K562 (cell line): Measurements from ENCODE around the gene RRH. TPM values are rescaled to one million over a fixed set of nuclear protein-coding genes. Genes with fewer than 3 reads are reported as not detected.

Experiments used
- ATAC-seq: fragments of 200-7000 bp; cut with Tn5 transposase; 3 replicates; pipeline ENCODE4 v1.9.1; 2020; ENCODE audit warnings: moderate library complexity
- BruUV-seq: library from RNA; stranded (reverse); fragments of 400-500 nt; replicated peaks from 2 replicates; lab custom pipeline; 2021; lab: Mats Ljungman, UMichigan
- CTCF ChIA-PET: fragments of 300-600 bp; formaldehyde crosslinking; extraction: SDS; loops from one replicate; lab custom pipeline; 2021; ENCODE audit warnings: low intra/inter-chr PET ratio; lab: Yijun Ruan, JAX
- POLR2A ChIA-PET: fragments of 300-600, 350-650 bp; sonication (Branson Sonifier 250); formaldehyde crosslinking; extraction: SDS; loops from one replicate; lab custom pipeline; 2021; ENCODE audit warnings: antibody characterized with exemption, inconsistent platforms; lab: Yijun Ruan, JAX
- DNase-seq, 4 experiments: peaks; one replicate each; pipeline versions ENCODE4 v3.0.0 to v3.0.0-alpha.2; 2011 to 2018; ENCODE audit warnings: low spot score in 3 of 4, mixed read lengths in 3 of 4; ENCODE audit errors: extremely low read depth in 1 of 4
- FAIRE-seq: peaks from 2 replicates; lab custom pipeline; 2011; peaks lifted over from hg19 to GRCh38; lab: Jason Lieb, UNC
- H2AFZ ChIP-seq: 2 replicates; pipeline ENCODE4 v1.6.0; 2011; ENCODE audit warnings: low read depth, low read length, control low read depth, inconsistent platforms
- H3K27ac ChIP-seq: fragments of 200-600 bp; 3 replicates; pipeline ENCODE4 v1.8.0; 2011; ENCODE audit warnings: low read depth, mild to moderate bottlenecking, control low read depth, inconsistent platforms, low read length, moderate library complexity, mixed read lengths; ENCODE audit errors: extremely low read depth
- H3K27me3 ChIP-seq, 2 experiments: fragments of 300-600 bp in 1 of 2; 2 replicates in 1 of 2; 3 replicates in 1 of 2; pipeline versions ENCODE4 v1.6.0 to v1.8.0; 2011; ENCODE audit warnings: inconsistent platforms in 2 of 2, low read length in 2 of 2, mild to moderate bottlenecking in 1 of 2, mixed read lengths in 1 of 2, moderate library complexity in 1 of 2; ENCODE audit not compliant: control insufficient read depth in 2 of 2, insufficient read depth in 2 of 2
- H3K36me3 ChIP-seq: fragments of 300-600 bp; 3 replicates; pipeline ENCODE4 v1.8.0; 2011; ENCODE audit warnings: mild to moderate bottlenecking, low read length, inconsistent platforms; ENCODE audit not compliant: control insufficient read depth, insufficient read depth
- H3K4me1 ChIP-seq, 2 experiments: fragments of 200-600 bp in 1 of 2; replicated peaks in 1 of 2; 2 replicates in 1 of 2; 3 replicates in 1 of 2; pipeline versions ENCODE4 v1.5.1 to v1.8.0; 2011; ENCODE audit warnings: inconsistent platforms in 2 of 2, low read length in 2 of 2, mild to moderate bottlenecking in 1 of 2, mixed read lengths in 1 of 2, moderate library complexity in 1 of 2; ENCODE audit not compliant: control insufficient read depth in 2 of 2, insufficient read depth in 2 of 2
- H3K4me2 ChIP-seq: 2 replicates; pipeline ENCODE4 v1.6.1; 2011; ENCODE audit warnings: low read length, control low read depth, inconsistent platforms, mixed read lengths; ENCODE audit not compliant: insufficient read depth
- H3K4me3 ChIP-seq: fragments of 200-600 bp; sonication (generic), shearing (Covaris generic); 2 replicates; pipeline ENCODE4 v1.5.1; 2016; ENCODE audit warnings: control low read depth, inconsistent platforms
- H3K79me2 ChIP-seq: fragments of 200-600 bp; 3 replicates; pipeline ENCODE4 v1.8.0; 2011; ENCODE audit warnings: low read length, inconsistent platforms; ENCODE audit not compliant: control insufficient read depth, insufficient read depth
- H3K9ac ChIP-seq, 2 experiments: 2 replicates each; pipeline versions ENCODE4 v1.6.0 to v1.6.1; 2011; ENCODE audit warnings: low read depth in 2 of 2, low read length in 2 of 2, control low read depth in 1 of 2, inconsistent platforms in 1 of 2, mild to moderate bottlenecking in 1 of 2, mixed read lengths in 1 of 2; ENCODE audit not compliant: insufficient read depth in 1 of 2
- H3K9me1 ChIP-seq: one replicate; pipeline ENCODE4 v1.6.0; 2011; ENCODE audit warnings: inconsistent platforms, mild to moderate bottlenecking, low read length, moderate library complexity; ENCODE audit not compliant: control insufficient read depth, insufficient read depth
- H3K9me3 ChIP-seq: replicated peaks from 2 replicates; pipeline ENCODE4 v1.5.1; 2011; ENCODE audit warnings: low read depth, low read length, inconsistent platforms; ENCODE audit not compliant: control insufficient read depth, insufficient read depth
- H4K20me1 ChIP-seq: replicated peaks from 2 replicates; pipeline ENCODE4 v1.6.1; 2011; ENCODE audit warnings: low read length, inconsistent platforms, mixed read lengths; ENCODE audit not compliant: control insufficient read depth, insufficient read depth
- DACH1 ChIP-seq: fragments of 450-650 bp; IDR thresholded peaks from 2 replicates; pipeline ENCODE4 v1.6.1; 2018; ENCODE audit not compliant: partially characterized antibody
- E2F3 ChIP-seq: fragments of 250-450 bp; sonication (Bioruptor Pico); IDR thresholded peaks from 2 replicates; pipeline ENCODE4 v1.4.0; 2020; ENCODE audit warnings: mild to moderate bottlenecking
- EP300 ChIP-seq: IDR thresholded peaks from 2 replicates; pipeline ENCODE4 v1.6.1; 2012; ENCODE audit warnings: low read length, improper control_type of control experiment
- FOXK1 ChIP-seq: sonication (generic); formaldehyde crosslinking; IDR thresholded peaks from 2 replicates; pipeline ENCODE4 v1.8.0; 2022; ENCODE audit warnings: missing genetic modification reagents, mild to moderate bottlenecking, borderline replicate concordance
- LEF1 ChIP-seq: fragments of 450-650 bp; IDR thresholded peaks from 2 replicates; pipeline ENCODE4 v1.6.1; 2016; ENCODE audit warnings: mild to moderate bottlenecking
- MAX ChIP-seq: sonication (generic); formaldehyde crosslinking; IDR thresholded peaks from 2 replicates; pipeline ENCODE4 v1.9.0; 2022; ENCODE audit warnings: mild to moderate bottlenecking, missing genetic modification reagents
- OTX1 ChIP-seq: fragments of 450-650 bp; formaldehyde crosslinking; IDR thresholded peaks from 2 replicates; pipeline ENCODE4 v1.4.0; 2022; ENCODE audit warnings: mild to moderate bottlenecking
- PCBP1 ChIP-seq: fragments of 200-400 bp; formaldehyde crosslinking; IDR thresholded peaks from 2 replicates; pipeline ENCODE4 v1.6.1; 2018; ENCODE audit warnings: mild to moderate bottlenecking, low read depth, low read length; ENCODE audit not compliant: poor library complexity, severe bottlenecking
- PHF8 ChIP-seq: fragments of 200-600 bp; sonication (generic); IDR thresholded peaks from 2 replicates; pipeline ENCODE4 v1.6.1; 2012; ENCODE audit warnings: mixed run types, mild to moderate bottlenecking, inconsistent platforms, low read length, moderate library complexity, borderline replicate concordance
- SIRT6 ChIP-seq: IDR thresholded peaks from one replicate; pipeline ENCODE4 v1.6.1; 2012; ENCODE audit warnings: low read depth, mild to moderate bottlenecking, control low read depth, inconsistent platforms, low read length, moderate library complexity
- ZNF586 ChIP-seq: fragments of 450-650 bp; formaldehyde crosslinking; conservative IDR thresholded peaks from 2 replicates; pipeline ENCODE4 v1.4.0; 2020; ENCODE audit warnings: mild to moderate bottlenecking, moderate library complexity
- ZNF696 ChIP-seq: fragments of 250-450 bp; sonication (Bioruptor Pico); conservative IDR thresholded peaks from 2 replicates; pipeline ENCODE4 v1.4.0; 2020; ENCODE audit warnings: mild to moderate bottlenecking, moderate library complexity
- ZNF740 ChIP-seq, 3 experiments: fragments of 200-800 bp in 1 of 3; sonication (Bioruptor generic) in 1 of 3; sonication (generic) in 1 of 3; formaldehyde crosslinking in 1 of 3; IDR thresholded peaks; 2 replicates each; pipeline versions ENCODE4 v1.6.1 to v1.8.0; 2016 to 2022; ENCODE audit warnings: mild to moderate bottlenecking in 2 of 3, missing compliant biosample characterization in 2 of 3, missing genetic modification characterization in 2 of 3, missing genetic modification reagents in 1 of 3
- ZNF75A ChIP-seq: fragments of 450-650 bp; formaldehyde crosslinking; IDR thresholded peaks from 2 replicates; pipeline ENCODE4 v1.4.0; 2020; ENCODE audit warnings: mild to moderate bottlenecking
- ZNF764 ChIP-seq: fragments of 250-450 bp; sonication (Bioruptor Pico); IDR thresholded peaks from 2 replicates; pipeline ENCODE4 v1.4.0; 2020; ENCODE audit warnings: low read depth, mild to moderate bottlenecking, moderate library complexity
- ZNF785 ChIP-seq: fragments of 250-450 bp; sonication (Bioruptor Pico); IDR thresholded peaks from 2 replicates; pipeline ENCODE4 v1.4.0; 2020; ENCODE audit warnings: mild to moderate bottlenecking
- WGBS: fragments of 100-300 bp; shearing (Covaris generic); methylation state at CpG from one replicate; pipeline ENCODE4 v1.1.6; 2016; ENCODE audit warnings: low coverage, mixed read lengths; ENCODE audit not compliant: insufficient coverage; ENCODE audit errors: missing lambda C conversion rate; 5-methylcytosine and 5-hydroxymethylcytosine counted together
- in situ Hi-C: fragments of 300-500 bp; cut with MboI; formaldehyde crosslinking; loops from 4 replicates; pipeline ENCODE4 v1.15.0; 2018; ENCODE audit warnings: inconsistent platforms, mixed read lengths
- intact Hi-C: fragments of 100-400 bp; cut with micrococcal nuclease; formaldehyde crosslinking; loops from 2 replicates; pipeline ENCODE4 v1.14.2; 2022
- polyA plus RNA-seq, 8 experiments: library from polyadenylated mRNA; depleted of rRNA in 4 of 8; stranded (reverse) in 5 of 8; unstranded in 3 of 8; fragments of >200 nt; fragmentation: Nextera tagmentation in 2 of 8; fragmentation: Illumina TruSeq in 1 of 8; extraction: Ambion mirVana in 2 of 8; extraction: Trizol in 1 of 8; gene quantifications; 2 replicates each; pipeline versions ENCODE4 v1.2.1 to v1.2.3, GENCODE V29; 2011 to 2014; ENCODE audit warnings: inconsistent platforms in 1 of 8, missing spikeins in 1 of 8
- total RNA-seq, 7 experiments: library from RNA; depleted of rRNA in 6 of 7; stranded (reverse); fragments of >200 nt in 6 of 7; fragmentation: Illumina TruSeq in 2 of 7; extraction: Trizol in 2 of 7; gene quantifications; 2 replicates each; pipeline versions ENCODE4 v1.2.1 to v1.2.3, GENCODE V29; 2011 to 2021; ENCODE audit warnings: low replicate concordance in 1 of 7
- TF ChIP-seq, protein P1 (sequence below): fragments of 450-650 bp; IDR thresholded peaks from 2 replicates; pipeline ENCODE4 v1.6.1; 2016; ENCODE audit warnings: antibody characterized with exemption
- TF ChIP-seq, protein P2 (sequence below): sonication (generic); formaldehyde crosslinking; IDR thresholded peaks from 2 replicates; pipeline ENCODE4 v1.8.0; 2022; ENCODE audit warnings: missing genetic modification reagents, mild to moderate bottlenecking, borderline replicate concordance

The RRH gene
- total and polyA plus RNA-seq, 9 of the 15 experiments (the other 6 are each of a cell fraction or from before 2014, with no cell fraction given) = 0.04 to 0.31 (median 0.12) TPM; not detected in 3

GRCh38 chr4:109877400-109877799 lies 49.6 kb downstream of the RRH start:
- Histone ChIP-seq H4K20me1 (no peaks in the 10 kb centered on the region), H3K4me3 (no peak overlapping the region), H3K36me3 (no peaks in the 10 kb centered on the region), H3K27me3 (peaks cover 0 to 19% of the 10 kb centered on the region in 2 experiments; a peak in 2 of 5 replicates), H3K9me1 (peaks cover 3% of the 10 kb centered on the region), H3K27ac (no peak overlapping the region), H3K79me2 (no peaks in the 10 kb centered on the region), H3K9me3 (no peaks in the 10 kb centered on the region), H2AFZ (no peak overlapping the region), H3K4me2 (no peak overlapping the region), H3K9ac (no peak overlapping the region), H3K4me1 (peaks cover 0 to 12% of the 10 kb centered on the region in 2 experiments; a peak in 2 of 5 replicates)
- no peak for FAIRE-seq
- in situ Hi-C loops (no loop called here), intact Hi-C loops (no loop called here)
- CTCF ChIA-PET = no interaction called here
- ATAC-seq = no peak
- 2% methylated on average over 3 of the region's 3 CpGs for WGBS
- DNase-seq = no peak
- BruUV-seq = no TSS peak
- TF ChIP-seq SIRT6 (no peak), E2F3 (CRISPR knock-in tag) (no peak), ZNF696 (no peak), MAX (CRISPR knock-in tag) (no peak), OTX1 (CRISPR knock-in tag) (no peak), ZNF75A (CRISPR knock-in tag) (no peak), FOXK1 (no peak), PHF8 (no peak), EP300 (no peak), PCBP1 (no peak), ZNF785 (no peak), ZNF586 (CRISPR knock-in tag) (no peak), DACH1 (no peak), ZNF740 (CRISPR knock-in tag; IDR thresholded peaks at IDR 0.05) (no peak), ZNF740 (tag; IDR thresholded peaks at IDR 0.05) (no peak), ZNF764 (CRISPR knock-in tag) (no peak), LEF1 (no peak)
- TF ChIP-seq, protein P1, sequence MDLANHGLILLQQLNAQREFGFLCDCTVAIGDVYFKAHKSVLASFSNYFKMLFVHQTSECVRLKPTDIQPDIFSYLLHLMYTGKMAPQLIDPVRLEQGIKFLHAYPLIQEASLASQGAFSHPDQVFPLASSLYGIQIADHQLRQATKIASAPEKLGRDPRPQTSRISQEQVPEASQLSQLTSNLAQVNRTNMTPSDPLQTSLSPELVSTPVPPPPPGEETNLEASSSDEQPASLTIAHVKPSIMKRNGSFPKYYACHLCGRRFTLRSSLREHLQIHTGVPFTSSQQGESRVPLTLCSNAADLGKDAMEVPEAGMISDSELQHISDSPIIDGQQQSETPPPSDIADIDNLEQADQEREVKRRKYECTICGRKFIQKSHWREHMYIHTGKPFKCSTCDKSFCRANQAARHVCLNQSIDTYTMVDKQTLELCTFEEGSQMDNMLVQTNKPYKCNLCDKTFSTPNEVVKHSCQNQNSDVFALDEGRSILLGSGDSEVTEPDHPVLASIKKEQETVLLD = no peak
- TF ChIP-seq, protein P2, sequence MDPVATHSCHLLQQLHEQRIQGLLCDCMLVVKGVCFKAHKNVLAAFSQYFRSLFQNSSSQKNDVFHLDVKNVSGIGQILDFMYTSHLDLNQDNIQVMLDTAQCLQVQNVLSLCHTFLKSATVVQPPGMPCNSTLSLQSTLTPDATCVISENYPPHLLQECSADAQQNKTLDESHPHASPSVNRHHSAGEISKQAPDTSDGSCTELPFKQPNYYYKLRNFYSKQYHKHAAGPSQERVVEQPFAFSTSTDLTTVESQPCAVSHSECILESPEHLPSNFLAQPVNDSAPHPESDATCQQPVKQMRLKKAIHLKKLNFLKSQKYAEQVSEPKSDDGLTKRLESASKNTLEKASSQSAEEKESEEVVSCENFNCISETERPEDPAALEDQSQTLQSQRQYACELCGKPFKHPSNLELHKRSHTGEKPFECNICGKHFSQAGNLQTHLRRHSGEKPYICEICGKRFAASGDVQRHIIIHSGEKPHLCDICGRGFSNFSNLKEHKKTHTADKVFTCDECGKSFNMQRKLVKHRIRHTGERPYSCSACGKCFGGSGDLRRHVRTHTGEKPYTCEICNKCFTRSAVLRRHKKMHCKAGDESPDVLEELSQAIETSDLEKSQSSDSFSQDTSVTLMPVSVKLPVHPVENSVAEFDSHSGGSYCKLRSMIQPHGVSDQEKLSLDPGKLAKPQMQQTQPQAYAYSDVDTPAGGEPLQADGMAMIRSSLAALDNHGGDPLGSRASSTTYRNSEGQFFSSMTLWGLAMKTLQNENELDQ (CRISPR knock-in tag) = no peak
- POLR2A ChIA-PET = interaction anchor here (0.8 kb wide), 1 partner anchor 12 kb away, joined by 3 read pairs; no protein-coding TSS in a partner anchor
